ENCODE results near the gene MYO9A.

Gene MYO9A

GRCh38 chr15:71937650-71938311 is 180.2 kb downstream of the MYO9A start:
- TF ChIP-seq GATA2 (IDR thresholded peaks at IDR 0.05; ENCODE audit: low read depth, low read length) (no peak), GATA3 (IDR thresholded peaks at IDR 0.05; ENCODE audit: low read depth, low read length) (no peak)

- TF ChIP-seq GATA2 (IDR thresholded peaks at IDR 0.05; ENCODE audit: low read depth, low read length), result no peak
- TF ChIP-seq GATA3 (IDR thresholded peaks at IDR 0.05; ENCODE audit: low read depth, low read length), result no peak
Observed at GRCh38 chr15:71934446-71934845, 183.5 kb downstream of the MYO9A start.

GRCh38 chr15:71932689-71933088 is 185.3 kb downstream of the MYO9A start:
- TF ChIP-seq GATA3 (IDR thresholded peaks at IDR 0.05; ENCODE audit: low read depth, low read length) (no peak), GATA2 (IDR thresholded peaks at IDR 0.05; ENCODE audit: low read depth, low read length) (no peak)

GRCh38 chr15:71931261-71931660 is 186.7 kb downstream of the MYO9A start:
- TF ChIP-seq GATA2 (IDR thresholded peaks at IDR 0.05; ENCODE audit: low read depth, low read length) (no peak), GATA3 (IDR thresholded peaks at IDR 0.05; ENCODE audit: low read depth, low read length) (no peak)

GRCh38 chr15:71925145-71925544 is 192.8 kb downstream of the MYO9A start:
- TF ChIP-seq GATA3 (IDR thresholded peaks at IDR 0.05; ENCODE audit: low read depth, low read length), result no peak
- TF ChIP-seq GATA2 (IDR thresholded peaks at IDR 0.05; ENCODE audit: low read depth, low read length), result no peak

DNA sequence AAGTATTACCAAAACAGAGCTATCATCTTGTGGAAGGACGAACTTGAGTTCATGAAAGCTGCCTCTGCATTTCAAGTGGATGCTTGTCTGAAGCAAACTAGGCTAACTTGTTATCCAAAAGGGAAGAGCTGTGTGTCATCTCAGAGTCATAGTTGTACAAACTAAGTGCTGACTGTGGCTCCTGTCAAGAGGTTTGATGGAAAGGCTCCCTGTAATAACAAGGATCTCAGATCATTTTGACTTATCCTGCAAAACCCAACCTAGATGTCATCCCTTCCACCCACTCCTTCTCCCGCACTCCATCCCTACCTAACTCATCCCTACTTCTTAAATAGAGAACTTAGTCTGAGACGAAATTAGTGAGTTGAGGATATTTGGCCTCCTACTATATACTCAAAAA is 196.8 kb downstream of the MYO9A start:
- TF ChIP-seq GATA3 (IDR thresholded peaks at IDR 0.05; ENCODE audit: low read depth, low read length) (no peak), GATA2 (IDR thresholded peaks at IDR 0.05; ENCODE audit: low read depth, low read length) (no peak)

GRCh38 chr15:71920573-71920972 is 197.4 kb downstream of the MYO9A start:
- TF ChIP-seq GATA2 (IDR thresholded peaks at IDR 0.05; ENCODE audit: low read depth, low read length), result no peak
- TF ChIP-seq GATA3 (IDR thresholded peaks at IDR 0.05; ENCODE audit: low read depth, low read length), result no peak

DNA sequence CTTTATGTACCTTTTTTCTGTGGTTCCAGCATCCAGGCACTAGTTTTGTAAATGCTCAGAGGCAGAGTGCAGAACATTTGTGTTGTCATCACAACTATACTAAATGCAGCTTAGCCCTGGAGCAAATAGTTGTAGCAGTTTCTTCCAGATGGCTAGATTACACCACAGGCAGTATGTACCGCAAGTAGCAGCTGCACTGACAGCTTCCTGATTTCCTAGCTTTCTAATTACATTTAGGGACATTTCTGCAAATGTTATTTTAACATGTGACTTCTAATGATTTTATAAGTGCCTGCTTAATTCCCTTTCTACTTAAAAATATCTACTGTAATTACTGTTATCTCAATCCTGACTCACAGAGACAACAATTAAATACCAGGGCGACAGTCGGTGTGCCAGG is 201.1 kb downstream of the MYO9A start:
- TF ChIP-seq GATA2 (IDR thresholded peaks at IDR 0.05; ENCODE audit: low read depth, low read length) (peak; percentile 93), GATA3 (IDR thresholded peaks at IDR 0.05; ENCODE audit: low read depth, low read length) (peak; percentile 62)

DNA sequence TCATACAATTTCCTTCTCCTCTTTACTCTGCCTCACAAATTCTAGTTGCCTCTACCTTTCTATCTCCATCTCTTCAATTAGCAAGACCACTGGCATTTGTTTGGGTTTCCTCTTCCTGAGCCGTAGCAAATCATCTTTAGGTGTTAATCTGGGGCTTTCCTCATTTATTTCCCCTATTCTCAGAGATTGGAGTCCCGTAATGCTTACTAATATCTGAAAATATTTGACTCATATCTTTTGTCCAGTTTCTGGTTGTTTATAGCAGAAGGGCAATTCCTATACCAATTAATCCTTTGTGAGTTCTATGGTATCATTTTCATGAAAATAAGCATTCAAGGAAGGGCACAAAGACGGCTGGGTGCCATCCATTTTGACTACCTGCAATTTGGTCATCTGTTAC is 203.9 kb downstream of the MYO9A start:
- TF ChIP-seq GATA3 (IDR thresholded peaks at IDR 0.05; ENCODE audit: low read depth, low read length) (no peak), GATA2 (IDR thresholded peaks at IDR 0.05; ENCODE audit: low read depth, low read length) (no peak)

GRCh38 chr15:71899674-71900073 is 218.3 kb downstream of the MYO9A start:
- TF ChIP-seq GATA2 (IDR thresholded peaks at IDR 0.05; ENCODE audit: low read depth, low read length) (no peak), GATA3 (IDR thresholded peaks at IDR 0.05; ENCODE audit: low read depth, low read length) (no peak)

- no peak for TF ChIP-seq GATA2 (IDR thresholded peaks at IDR 0.05; ENCODE audit: low read depth, low read length)
- TF ChIP-seq GATA3 (IDR thresholded peaks at IDR 0.05; ENCODE audit: low read depth, low read length), result no peak
Observed at GRCh38 chr15:71893691-71894090, 224.3 kb downstream of the MYO9A start.

- TF ChIP-seq GATA3 (IDR thresholded peaks at IDR 0.05; ENCODE audit: low read depth, low read length), result no peak
- TF ChIP-seq GATA2 (IDR thresholded peaks at IDR 0.05; ENCODE audit: low read depth, low read length), result no peak
Observed at GRCh38 chr15:71892335-71892734, 225.6 kb downstream of the MYO9A start.

DNA sequence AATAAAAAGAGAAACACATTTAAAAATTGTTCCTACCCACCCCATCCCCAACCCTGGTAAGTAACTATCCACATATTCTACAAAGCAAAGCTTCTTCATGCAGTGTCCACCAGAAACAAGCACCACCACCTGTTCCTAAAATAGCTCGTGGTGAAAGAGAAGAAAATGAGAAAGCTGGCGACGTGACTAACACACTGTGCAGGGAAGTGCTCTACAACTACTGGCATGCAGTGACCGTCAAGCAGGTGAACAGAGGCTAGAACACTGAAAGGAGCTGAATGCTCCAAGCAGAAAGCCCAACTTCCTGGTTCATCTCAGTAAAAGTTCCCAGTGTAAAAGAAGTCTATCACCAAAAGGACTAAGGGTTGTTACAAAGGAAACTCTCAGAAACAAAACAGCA is 226.9 kb downstream of the MYO9A start:
- TF ChIP-seq GATA3 (IDR thresholded peaks at IDR 0.05; ENCODE audit: low read depth, low read length), result no peak
- TF ChIP-seq GATA2 (IDR thresholded peaks at IDR 0.05; ENCODE audit: low read depth, low read length), result no peak

DNA sequence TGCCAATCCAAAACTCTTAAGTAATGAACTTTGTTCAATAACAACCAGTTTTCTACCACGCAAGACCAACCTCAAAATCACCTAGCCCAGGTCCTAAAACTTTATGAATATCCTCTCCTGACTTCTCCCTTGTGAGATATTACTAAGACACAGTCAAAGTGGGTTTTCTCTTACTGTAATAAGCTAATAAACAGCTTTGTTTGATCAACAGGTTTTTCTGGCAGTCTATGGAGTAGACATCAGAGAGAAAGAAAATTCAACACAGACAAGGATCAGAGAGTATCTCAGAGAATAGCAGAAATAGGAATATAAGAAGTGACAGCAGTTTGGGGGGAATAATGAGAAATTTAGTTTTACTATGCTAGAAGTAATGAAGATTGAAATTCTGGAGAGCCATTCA is 228.0 kb downstream of the MYO9A start:
- TF ChIP-seq GATA2 (IDR thresholded peaks at IDR 0.05; ENCODE audit: low read depth, low read length) (no peak), GATA3 (IDR thresholded peaks at IDR 0.05; ENCODE audit: low read depth, low read length) (no peak)

- TF ChIP-seq GATA2 (IDR thresholded peaks at IDR 0.05; ENCODE audit: low read depth, low read length) (no peak), GATA3 (IDR thresholded peaks at IDR 0.05; ENCODE audit: low read depth, low read length) (no peak)
Observed at GRCh38 chr15:71889385-71889784, 228.6 kb downstream of the MYO9A start.

DNA sequence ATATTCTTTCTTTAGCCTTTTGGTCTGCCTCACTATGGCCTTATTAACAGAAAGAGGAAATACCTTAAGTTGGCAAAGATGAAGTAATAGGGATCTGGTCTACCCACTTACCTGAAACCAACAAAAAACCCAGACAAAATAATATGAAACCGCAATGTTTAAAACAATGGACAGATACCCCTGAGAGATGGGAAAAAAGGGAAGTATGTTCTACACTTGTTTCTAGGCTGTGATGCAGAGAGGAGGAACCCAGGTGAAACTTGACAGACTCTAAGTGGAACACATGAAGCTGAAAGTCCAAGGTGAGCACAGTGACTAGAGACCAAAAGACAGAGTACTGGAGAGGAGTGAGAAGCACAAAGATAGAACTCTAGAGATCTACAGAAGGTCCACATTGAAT is 229.2 kb downstream of the MYO9A start:
- TF ChIP-seq GATA2 (IDR thresholded peaks at IDR 0.05; ENCODE audit: low read depth, low read length), result no peak
- no peak for TF ChIP-seq GATA3 (IDR thresholded peaks at IDR 0.05; ENCODE audit: low read depth, low read length)

All from SH-SY5Y (cell line).